GM12801 (cell line): ENCODE data around the gene PANK4.

ENCODE experiments used
- CTCF ChIP-seq: IDR thresholded peaks from one replicate; pipeline ENCODE4 v1.5.1; 2011; ENCODE audit warnings: control low read depth; ENCODE audit not compliant: insufficient read length; ENCODE audit errors: extremely low read depth

Gene PANK4

GRCh38 chr1:2523891-2524609, 2.3 kb downstream of the PANK4 start:
- TF ChIP-seq CTCF = no peak

- TF ChIP-seq CTCF = no peak
Observed at GRCh38 chr1:2523191-2523890, 3.1 kb downstream of the PANK4 start.

GRCh38 chr1:2522230-2522629, 4.2 kb downstream of the PANK4 start:
- TF ChIP-seq CTCF = no peak

- no peak for TF ChIP-seq CTCF
Observed at GRCh38 chr1:2520806-2521205, 5.6 kb downstream of the PANK4 start.

- TF ChIP-seq CTCF = no peak
Observed at GRCh38 chr1:2520206-2520605, 6.2 kb downstream of the PANK4 start.

- no peak for TF ChIP-seq CTCF
Observed at GRCh38 chr1:2519729-2520128, 6.7 kb downstream of the PANK4 start.

- no peak for TF ChIP-seq CTCF
Observed at GRCh38 chr1:2519029-2519685, 7.2 kb downstream of the PANK4 start.
